ENCODE measurements around the gene NRG3. TPM values are rescaled to one million over a fixed set of nuclear protein-coding genes. Genes with fewer than 3 reads are reported as not detected.
A peak's percentile ranks its signal among the peaks of the same experiment; 100 is the strongest.

NRG3 gene
- total RNA-seq, 6 donors from 2014 or later, result 0.44 to 2.7 (median 1.5) TPM; not detected in 1

- no peak overlapping the region for H3K27ac ChIP-seq
- ATAC-seq (ENCODE audit: low FRiP score in 2 of 2) (no peak), DNase-seq (no peak)
- no peaks in the 10 kb centered on the region for H3K9me3 ChIP-seq
- WGBS, 2 donors, result 73 to 86% methylated on average over 2 of the region's 2 CpGs
- no peak overlapping the region for H3K4me3 ChIP-seq
- no peak for TF ChIP-seq POLR2A (IDR thresholded peaks at IDR 0.05)
- TF ChIP-seq POLR2AphosphoS5 (IDR thresholded peaks at IDR 0.05), result no peak
- TF ChIP-seq, protein P1, sequence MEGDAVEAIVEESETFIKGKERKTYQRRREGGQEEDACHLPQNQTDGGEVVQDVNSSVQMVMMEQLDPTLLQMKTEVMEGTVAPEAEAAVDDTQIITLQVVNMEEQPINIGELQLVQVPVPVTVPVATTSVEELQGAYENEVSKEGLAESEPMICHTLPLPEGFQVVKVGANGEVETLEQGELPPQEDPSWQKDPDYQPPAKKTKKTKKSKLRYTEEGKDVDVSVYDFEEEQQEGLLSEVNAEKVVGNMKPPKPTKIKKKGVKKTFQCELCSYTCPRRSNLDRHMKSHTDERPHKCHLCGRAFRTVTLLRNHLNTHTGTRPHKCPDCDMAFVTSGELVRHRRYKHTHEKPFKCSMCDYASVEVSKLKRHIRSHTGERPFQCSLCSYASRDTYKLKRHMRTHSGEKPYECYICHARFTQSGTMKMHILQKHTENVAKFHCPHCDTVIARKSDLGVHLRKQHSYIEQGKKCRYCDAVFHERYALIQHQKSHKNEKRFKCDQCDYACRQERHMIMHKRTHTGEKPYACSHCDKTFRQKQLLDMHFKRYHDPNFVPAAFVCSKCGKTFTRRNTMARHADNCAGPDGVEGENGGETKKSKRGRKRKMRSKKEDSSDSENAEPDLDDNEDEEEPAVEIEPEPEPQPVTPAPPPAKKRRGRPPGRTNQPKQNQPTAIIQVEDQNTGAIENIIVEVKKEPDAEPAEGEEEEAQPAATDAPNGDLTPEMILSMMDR (IDR thresholded peaks at IDR 0.05), result no peak
- no peak for TF ChIP-seq EP300 (IDR thresholded peaks at IDR 0.05)
- no peaks in the 10 kb centered on the region for H3K27me3 ChIP-seq
- no peaks in the 10 kb centered on the region for H3K4me1 ChIP-seq
- H3K36me3 ChIP-seq, result no peaks in the 10 kb centered on the region
Observed at GRCh38 chr10:82762641-82763040, 887.6 kb downstream of the NRG3 start.

- Histone ChIP-seq H3K9me3 (no peaks in the 10 kb centered on the region), H3K27me3 (no peaks in the 10 kb centered on the region), H3K27ac (no peak overlapping the region), H3K36me3 (no peaks in the 10 kb centered on the region), H3K4me1 (no peaks in the 10 kb centered on the region), H3K4me3 (no peak overlapping the region)
- TF ChIP-seq POLR2A (IDR thresholded peaks at IDR 0.05) (no peak), POLR2AphosphoS5 (IDR thresholded peaks at IDR 0.05) (no peak), EP300 (IDR thresholded peaks at IDR 0.05) (no peak)
- TF ChIP-seq, protein P1 (IDR thresholded peaks at IDR 0.05), result no peak
- DNase-seq, result no peak
- ATAC-seq (ENCODE audit: low FRiP score in 2 of 2), result no peak
- WGBS, 2 donors, result 72 to 77% methylated on average over 5 of the region's 5 CpGs
Observed at GRCh38 chr10:82768040-82768439, 893.0 kb downstream of the NRG3 start.

GRCh38 chr10:82778908-82779307 lies 903.9 kb downstream of the NRG3 start:
- Histone ChIP-seq H3K9me3 (peaks cover 0 to 5% (median 0%) of the 10 kb centered on the region in 4 donors), H3K4me1 (no peaks in the 10 kb centered on the region), H3K27ac (no peak overlapping the region), H3K27me3 (no peaks in the 10 kb centered on the region), H3K4me3 (no peak overlapping the region), H3K36me3 (no peaks in the 10 kb centered on the region)
- no peak for DNase-seq
- TF ChIP-seq POLR2AphosphoS5 (IDR thresholded peaks at IDR 0.05) (no peak), EP300 (IDR thresholded peaks at IDR 0.05) (no peak), POLR2A (IDR thresholded peaks at IDR 0.05) (no peak)
- TF ChIP-seq, protein P1 (IDR thresholded peaks at IDR 0.05), result no peak
- peak in 1 of 2 donors; percentile 40 for ATAC-seq (ENCODE audit: low FRiP score in 2 of 2)
- 52 to 86% methylated on average over 2 to 3 of the region's 3 CpGs for WGBS, 2 donors

DNA sequence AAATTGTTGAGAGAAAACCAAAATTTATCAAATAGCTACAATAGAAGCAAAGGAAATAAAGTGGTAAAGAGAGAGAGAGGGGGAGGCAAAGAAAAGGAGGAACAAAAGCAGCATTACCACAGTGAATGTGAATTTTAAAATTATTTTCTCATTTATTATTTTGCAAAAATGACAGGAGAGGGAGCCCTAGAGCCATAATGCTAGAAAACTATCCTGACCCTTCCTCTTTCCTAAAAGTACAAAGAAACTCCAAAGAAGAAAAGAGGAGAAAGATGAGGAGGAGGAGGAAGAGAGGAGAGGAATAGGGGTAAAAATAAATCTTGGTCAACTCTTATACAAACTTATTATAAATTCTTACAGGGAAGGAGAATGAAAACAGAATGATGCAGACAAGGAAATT lies 921.5 kb downstream of the NRG3 start:
- ATAC-seq (ENCODE audit: low FRiP score in 2 of 2), result no peak
- no peak for TF ChIP-seq POLR2A (IDR thresholded peaks at IDR 0.05)
- TF ChIP-seq, protein P1 (IDR thresholded peaks at IDR 0.05), result no peak
- no peak for TF ChIP-seq EP300 (IDR thresholded peaks at IDR 0.05)
- no peak for TF ChIP-seq POLR2AphosphoS5 (IDR thresholded peaks at IDR 0.05)
- H3K4me1 ChIP-seq, result no peaks in the 10 kb centered on the region
- no peaks in the 10 kb centered on the region for H3K36me3 ChIP-seq
- H3K9me3 ChIP-seq, result no peaks in the 10 kb centered on the region
- no peak for DNase-seq
- H3K27ac ChIP-seq, result no peak overlapping the region
- no peak overlapping the region for H3K4me3 ChIP-seq
- no peaks in the 10 kb centered on the region for H3K27me3 ChIP-seq

DNA sequence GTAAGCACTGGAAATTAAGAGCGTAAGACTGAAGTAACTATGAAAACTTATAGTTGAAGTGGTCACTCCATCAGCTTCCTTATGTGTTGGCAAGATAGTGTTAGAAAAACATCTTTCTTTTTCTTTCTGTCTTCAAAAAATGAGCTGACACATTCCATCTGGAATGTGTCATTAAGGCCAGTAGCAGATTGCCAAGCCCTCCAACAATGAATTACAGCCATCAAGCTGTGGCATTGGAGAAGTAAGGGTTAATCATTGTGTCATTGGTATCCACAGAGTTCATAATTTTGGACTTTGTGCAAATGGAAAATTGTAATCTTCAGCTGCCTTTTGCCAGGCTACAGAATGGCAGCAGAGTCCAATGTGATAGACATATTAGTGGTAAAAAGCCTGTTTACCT lies 926.3 kb downstream of the NRG3 start:
- 94 to 100% methylated on average over 1 of the region's 1 CpG for WGBS, 2 donors
- no peak overlapping the region for H3K27ac ChIP-seq
- H3K36me3 ChIP-seq, result no peaks in the 10 kb centered on the region
- H3K4me1 ChIP-seq, result no peaks in the 10 kb centered on the region
- no peaks in the 10 kb centered on the region for H3K9me3 ChIP-seq
- ATAC-seq (ENCODE audit: low FRiP score in 2 of 2) (no peak), DNase-seq (no peak)
- no peaks in the 10 kb centered on the region for H3K27me3 ChIP-seq
- H3K4me3 ChIP-seq, result no peak overlapping the region
- TF ChIP-seq EP300 (IDR thresholded peaks at IDR 0.05) (no peak), POLR2AphosphoS5 (IDR thresholded peaks at IDR 0.05) (no peak), POLR2A (IDR thresholded peaks at IDR 0.05) (no peak)
- TF ChIP-seq, protein P1 (IDR thresholded peaks at IDR 0.05), result no peak

Measured in upper lobe of left lung (tissue), 6 donors.